Lung (tissue), 12 donors: Measurements from ENCODE around the gene CPNE8. TPM values are rescaled to one million over a fixed set of nuclear protein-coding genes. Genes with fewer than 3 reads are reported as not detected.

Experiments
- ATAC-seq: fragments of 200-7000 bp; cut with Tn5 transposase; one replicate; pipeline ENCODE4 v1.9.1; 2020; ENCODE audit warnings: moderate number of reproducible peaks; ENCODE audit not compliant: insufficient read depth, low FRiP score
- DNase-seq, 3 donors: peaks; one replicate each; pipeline ENCODE4 v3.0.0-alpha.2; 2013 to 2017
- H3K27ac ChIP-seq, 2 donors: one replicate each; pipeline ENCODE4 v1.5.1; 2013; ENCODE audit warnings: mild to moderate bottlenecking in 2 of 2, moderate library complexity in 2 of 2, control low read depth in 1 of 2, inconsistent platforms in 1 of 2, low read depth in 1 of 2, low read length in 1 of 2
- H3K27me3 ChIP-seq, 3 donors: one replicate each; pipeline ENCODE4 v1.5.1; 2013; ENCODE audit warnings: low read length in 2 of 3; ENCODE audit not compliant: control insufficient read depth in 3 of 3, insufficient read depth in 3 of 3
- H3K36me3 ChIP-seq, 4 donors: one replicate each; pipeline ENCODE4 v1.5.1; 2013; ENCODE audit warnings: low read length in 4 of 4, mild to moderate bottlenecking in 1 of 4, moderate library complexity in 1 of 4; ENCODE audit not compliant: control insufficient read depth in 4 of 4, insufficient read depth in 4 of 4
- H3K4me1 ChIP-seq, 5 donors: one replicate each; pipeline ENCODE4 v1.5.1; 2013; ENCODE audit warnings: low read length in 5 of 5, mild to moderate bottlenecking in 2 of 5, moderate library complexity in 1 of 5; ENCODE audit not compliant: control insufficient read depth in 5 of 5, insufficient read depth in 5 of 5
- H3K4me3 ChIP-seq: one replicate; pipeline ENCODE4 v1.5.1; 2013; ENCODE audit warnings: mild to moderate bottlenecking, control low read depth, moderate library complexity
- H3K9ac ChIP-seq, 2 donors: one replicate each; pipeline ENCODE4 v1.5.1; 2013; ENCODE audit warnings: low read length in 2 of 2, control low read depth in 1 of 2; ENCODE audit not compliant: insufficient read depth in 1 of 2
- H3K9me3 ChIP-seq, 4 donors: one replicate each; pipeline ENCODE4 v1.5.1; 2013; ENCODE audit warnings: low read length in 3 of 4, mild to moderate bottlenecking in 1 of 4, moderate library complexity in 1 of 4; ENCODE audit not compliant: control insufficient read depth in 4 of 4, insufficient read depth in 3 of 4
- CTCF ChIP-seq: IDR thresholded peaks from 2 replicates; pipeline ENCODE4 v1.5.1; 2012; ENCODE audit warnings: mild to moderate bottlenecking; ENCODE audit errors: control extremely low read depth, extremely low read depth
- WGBS, 2 donors: extraction: QIAGEN DNeasy Blood & Tissue Kit; methylation state at CpG; one replicate each; pipeline ENCODE4 v1.1.7; 2013; 5-methylcytosine and 5-hydroxymethylcytosine counted together
- polyA plus RNA-seq, 2 donors: library from polyadenylated mRNA; stranded (reverse); fragments of 200-250 nt; gene quantifications; one replicate each; pipeline ENCODE4 v1.2.1, GENCODE V29; 2013
- total RNA-seq, 2 donors: library from RNA; depleted of rRNA in 1 of 2; stranded (reverse); fragments of >200 nt in 1 of 2; gene quantifications; one replicate each; pipeline ENCODE4 v1.2.1, GENCODE V29; 2014 to 2021
- donor health status: control.
- donor health status: control.
- donor health status: Bipolar disorder and iron deficiency.
- donor health status: healthy.
- donor health status: DM: yes; HTN: yes; CAD: no.

CPNE8 gene
- total and polyA plus RNA-seq, 4 donors = 9.2 to 20.1 (median 15.3) TPM

GRCh38 chr12:38607295-38607694 lies 298.1 kb downstream of the CPNE8 start:
- Histone ChIP-seq H3K9ac (no peak overlapping the region), H3K27me3 (no peaks in the 10 kb centered on the region), H3K4me3 (no peak overlapping the region), H3K9me3 (no peaks in the 10 kb centered on the region), H3K27ac (no peak overlapping the region), H3K36me3 (no peaks in the 10 kb centered on the region), H3K4me1 (no peaks in the 10 kb centered on the region)
- ATAC-seq = no peak
- WGBS, 2 donors = 86% methylated on average over 1 of the region's 1 CpG
- no peak for DNase-seq
- TF ChIP-seq CTCF = no peak
